H1 (cell line): ENCODE measurements around the gene FBXO11. TPM values are rescaled to one million over a fixed set of nuclear protein-coding genes. Genes with fewer than 3 reads are reported as not detected.

Source experiments
- CTCF ChIA-PET: fragments of 300-600 bp; sonication (Branson Sonifier 250); formaldehyde crosslinking; loops from one replicate; lab custom pipeline; 2021; ENCODE audit not compliant: partially characterized antibody; lab: Charles Lee
- POLR2A ChIA-PET: fragments of 300-600 bp; sonication (Branson Sonifier 250); formaldehyde crosslinking; loops from one replicate; lab custom pipeline; 2021; ENCODE audit warnings: inconsistent platforms; ENCODE audit not compliant: partially characterized antibody; lab: Charles Lee
- DNase-seq, 2 experiments: peaks; one replicate each; pipeline versions ENCODE4 v3.0.0 to v3.0.0-alpha.2; 2010 to 2022; ENCODE audit warnings: low spot score in 2 of 2, low read depth in 1 of 2, mixed read lengths in 1 of 2
- FAIRE-seq: peaks from 2 replicates; lab custom pipeline; 2011; peaks lifted over from hg19 to GRCh38; lab: Jason Lieb, UNC
- H2AFZ ChIP-seq: 2 replicates; pipeline ENCODE4 v1.8.1; 2012; ENCODE audit warnings: low read length, inconsistent platforms
- H2AK5ac ChIP-seq: 2 replicates; pipeline ENCODE4 v1.6.1; 2013; ENCODE audit warnings: low read depth, low read length
- H2BK120ac ChIP-seq: replicated peaks from 2 replicates; pipeline ENCODE3; 2013; ENCODE audit warnings: low read depth, low read length, inconsistent platforms
- H2BK12ac ChIP-seq: 2 replicates; pipeline ENCODE4 v1.6.1; 2013; ENCODE audit warnings: low read depth, low read length
- H2BK15ac ChIP-seq: 2 replicates; pipeline ENCODE4 v1.6.1; 2013; ENCODE audit warnings: low read length
- H2BK20ac ChIP-seq: 2 replicates; pipeline ENCODE4 v1.6.1; 2013; ENCODE audit warnings: low read length
- H2BK5ac ChIP-seq: 2 replicates; pipeline ENCODE4 v1.6.1; 2013; ENCODE audit warnings: low read depth, low read length
- H3K14ac ChIP-seq: 2 replicates; pipeline ENCODE4 v1.6.1; 2013; ENCODE audit warnings: inconsistent platforms; ENCODE audit not compliant: insufficient read length
- H3K18ac ChIP-seq: 2 replicates; pipeline ENCODE4 v1.6.1; 2013; ENCODE audit warnings: low read length; ENCODE audit errors: extremely low read depth
- H3K23ac ChIP-seq: 2 replicates; pipeline ENCODE4 v1.6.1; 2013; ENCODE audit warnings: inconsistent platforms; ENCODE audit not compliant: insufficient read length
- H3K23me2 ChIP-seq: 2 replicates; pipeline ENCODE4 v1.6.1; 2013; ENCODE audit warnings: low read depth, low read length
- H3K27ac ChIP-seq: 2 replicates; pipeline ENCODE4 v1.6.1; 2011; ENCODE audit warnings: low read depth, low read length, inconsistent platforms
- H3K27me3 ChIP-seq, 4 experiments: replicated peaks in 1 of 4; 1 replicate in 1 of 4; 2 replicates in 3 of 4; pipeline versions ENCODE4 v1.6.1 to v1.8.1; 2011 to 2013; ENCODE audit warnings: low read length in 3 of 4, mild to moderate bottlenecking in 3 of 4, inconsistent platforms in 2 of 4, mixed read lengths in 2 of 4, moderate library complexity in 1 of 4; ENCODE audit not compliant: control insufficient read depth in 3 of 4, insufficient read depth in 3 of 4; ENCODE audit errors: extremely low read depth in 1 of 4
- H3K36me3 ChIP-seq, 4 experiments: 2 replicates each; pipeline versions ENCODE4 v1.6.1 to v1.8.1; 2011 to 2013; ENCODE audit warnings: mild to moderate bottlenecking in 4 of 4, low read length in 3 of 4, moderate library complexity in 2 of 4, control low read depth in 1 of 4, inconsistent platforms in 1 of 4; ENCODE audit not compliant: insufficient read depth in 4 of 4, control insufficient read depth in 2 of 4
- H3K4ac ChIP-seq: replicated peaks from 2 replicates; pipeline ENCODE3; 2013; ENCODE audit warnings: low read length, low read depth, mixed read lengths, inconsistent platforms; ENCODE audit not compliant: insufficient read length
- H3K4me1 ChIP-seq, 4 experiments: replicated peaks in 1 of 4; 1 replicate in 1 of 4; 2 replicates in 3 of 4; pipeline versions ENCODE4 v1.6.1 to v1.8.1; 2011 to 2013; ENCODE audit warnings: low read length in 3 of 4, inconsistent platforms in 2 of 4, mixed read lengths in 1 of 4; ENCODE audit not compliant: insufficient read depth in 4 of 4, control insufficient read depth in 3 of 4
- H3K4me2 ChIP-seq, 2 experiments: 2 replicates each; pipeline versions ENCODE4 v1.6.1 to v1.8.1; 2011 to 2013; ENCODE audit warnings: low read depth in 2 of 2, low read length in 2 of 2, control low read depth in 1 of 2, inconsistent platforms in 1 of 2, mild to moderate bottlenecking in 1 of 2; ENCODE audit not compliant: insufficient read depth in 1 of 2
- H3K4me3 ChIP-seq, 4 experiments: fragments of 200-600, 300-600 bp in 1 of 4; sonication (generic), shearing (Covaris generic), sonication (Bioruptor Twin) in 1 of 4; 2 replicates each; pipeline versions ENCODE4 v1.5.1 to v1.8.1; 2011 to 2016; ENCODE audit warnings: low read length in 4 of 4, low read depth in 3 of 4, control low read depth in 2 of 4, inconsistent platforms in 2 of 4, mild to moderate bottlenecking in 2 of 4, mixed read lengths in 1 of 4, moderate library complexity in 1 of 4; ENCODE audit not compliant: insufficient read depth in 2 of 4; ENCODE audit errors: extremely low read depth in 1 of 4
- H3K56ac ChIP-seq: replicated peaks from 2 replicates; pipeline ENCODE3; 2013; ENCODE audit warnings: low read depth, mild to moderate bottlenecking, mixed read lengths, low read length, inconsistent platforms; ENCODE audit not compliant: insufficient read length
- H3K79me1 ChIP-seq: 2 replicates; pipeline ENCODE4 v1.6.1; 2013; ENCODE audit warnings: low read depth, low read length, control low read depth
- H3K79me2 ChIP-seq, 2 experiments: 2 replicates each; pipeline versions ENCODE4 v1.6.1 to v1.8.1; 2012 to 2013; ENCODE audit warnings: low read length in 2 of 2, mild to moderate bottlenecking in 2 of 2, inconsistent platforms in 1 of 2; ENCODE audit not compliant: insufficient read depth in 2 of 2, control insufficient read depth in 1 of 2
- H3K9ac ChIP-seq, 4 experiments: replicated peaks in 1 of 4; 1 replicate in 1 of 4; 2 replicates in 3 of 4; pipeline versions ENCODE4 v1.6.1 to v1.8.1; 2011 to 2013; ENCODE audit warnings: low read depth in 3 of 4, low read length in 3 of 4, control low read depth in 2 of 4, mild to moderate bottlenecking in 2 of 4, moderate library complexity in 2 of 4, inconsistent platforms in 1 of 4; ENCODE audit errors: extremely low read depth in 1 of 4
- H3K9me3 ChIP-seq, 2 experiments: 2 replicates each; pipeline versions ENCODE4 v1.6.1 to v1.8.1; 2012 to 2013; ENCODE audit warnings: mild to moderate bottlenecking in 2 of 2, moderate library complexity in 2 of 2, control low read depth in 1 of 2, inconsistent platforms in 1 of 2, low read depth in 1 of 2, low read length in 1 of 2, mixed read lengths in 1 of 2; ENCODE audit not compliant: insufficient read depth in 2 of 2
- H4K20me1 ChIP-seq, 2 experiments: replicated peaks in 1 of 2; 2 replicates each; pipeline versions ENCODE3 to v1.8.1; 2011 to 2013; ENCODE audit warnings: inconsistent platforms in 2 of 2, low read length in 2 of 2, mild to moderate bottlenecking in 1 of 2; ENCODE audit not compliant: insufficient read depth in 2 of 2, control insufficient read depth in 1 of 2
- H4K5ac ChIP-seq: 2 replicates; pipeline ENCODE4 v1.6.1; 2013; ENCODE audit warnings: low read length, low read depth, mixed read lengths, inconsistent platforms; ENCODE audit not compliant: insufficient read length
- H4K8ac ChIP-seq: 2 replicates; pipeline ENCODE4 v1.8.0; 2013; ENCODE audit warnings: mild to moderate bottlenecking, moderate library complexity, low read length, inconsistent platforms; ENCODE audit not compliant: insufficient read depth; ENCODE audit errors: extremely low read depth
- H4K91ac ChIP-seq: replicated peaks from 2 replicates; pipeline ENCODE3; 2013; ENCODE audit warnings: low read length, mixed read lengths, inconsistent platforms; ENCODE audit not compliant: insufficient read length
- CHD1 ChIP-seq: IDR thresholded peaks from 2 replicates; pipeline ENCODE4 v1.6.1; 2012; ENCODE audit warnings: low read depth, low read length, improper control_type of control experiment
- EGR1 ChIP-seq: IDR thresholded peaks from 2 replicates; pipeline ENCODE4 v1.6.1; 2011; ENCODE audit warnings: low read depth, low read length, borderline replicate concordance
- WGBS, 2 experiments: shearing (Covaris generic) in 1 of 2; methylation state at CpG; one replicate each; pipeline versions ENCODE4 v1.1.6 to v1.1.7; 2013 to 2015; ENCODE audit warnings: low lambda C conversion rate in 2 of 2, mixed read lengths in 2 of 2, inconsistent platforms in 1 of 2, low coverage in 1 of 2, missing lambda C conversion rate in 1 of 2; ENCODE audit not compliant: insufficient replicate concordance in 2 of 2, insufficient coverage in 1 of 2, insufficient read length in 1 of 2; ENCODE audit errors: extremely low coverage in 1 of 2, missing lambda C conversion rate in 1 of 2; 5-methylcytosine and 5-hydroxymethylcytosine counted together
- polyA plus RNA-seq, 7 experiments: library from polyadenylated mRNA; depleted of rRNA in 3 of 7; stranded (reverse) in 5 of 7; unstranded in 2 of 7; fragments of >200 nt in 5 of 7; fragments of 200-250 nt in 2 of 7; gene quantifications; 1 replicate in 5 of 7; 2 replicates in 1 of 7; 4 replicates in 1 of 7; pipeline versions ENCODE4 v1.2.1 to v1.2.3, GENCODE V29; 2011 to 2013; ENCODE audit warnings: missing spikeins in 2 of 7, mixed read lengths in 2 of 7
- total RNA-seq: library from RNA; stranded (reverse); fragmentation: NEBNext Ultra II Directional; extraction: Animal tissue kit (Norgen Biotek cat#: 25700); gene quantifications from 2 replicates; pipeline ENCODE4 v1.2.1, GENCODE V29; 2021

The FBXO11 gene
- total and polyA plus RNA-seq, 2 of the 8 experiments (the other 6 are each of a cell fraction or from before 2014, with no cell fraction given) = 21.7 to 57.3 TPM

DNA sequence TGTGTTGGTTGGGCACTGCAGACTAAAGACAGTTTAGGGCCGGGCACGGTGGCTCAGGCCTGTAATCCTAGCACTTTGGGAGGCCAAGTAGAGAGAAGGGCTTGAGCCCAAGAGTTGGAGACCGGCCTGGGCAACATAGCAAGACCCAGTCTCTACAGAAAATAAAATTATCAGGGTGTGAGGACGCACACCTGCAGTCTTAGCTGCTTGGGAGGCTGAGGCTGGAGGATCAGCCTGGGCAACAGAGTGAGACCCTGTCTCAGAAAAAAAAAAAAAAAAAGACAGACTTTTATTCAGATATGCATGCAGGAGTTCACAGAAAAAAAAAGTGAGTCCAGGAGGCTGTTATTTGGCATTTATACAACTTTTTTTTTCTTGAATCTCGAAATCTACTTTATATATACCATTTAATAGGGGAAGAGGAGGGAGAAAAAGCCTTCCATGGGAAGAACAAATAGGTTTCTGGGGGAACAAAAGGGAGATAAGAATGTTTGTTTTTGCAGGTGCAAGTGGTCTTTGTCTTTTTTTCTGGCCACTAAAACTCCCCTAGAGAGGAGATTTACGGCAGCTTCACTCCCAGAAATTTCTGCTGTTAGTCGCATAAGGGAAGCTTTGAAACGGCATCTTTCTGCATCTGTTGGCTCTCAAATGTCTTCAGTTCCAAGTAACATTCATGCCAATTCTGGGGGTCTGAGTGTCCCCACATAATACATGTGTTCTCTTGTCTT, 127.4 kb downstream of the FBXO11 start:
- Histone ChIP-seq H3K27ac (no peak overlapping the region), H2BK120ac (no peak overlapping the region), H2BK20ac (no peak overlapping the region), H3K56ac (no peak overlapping the region), H3K27me3 (no peaks in the 10 kb centered on the region), H4K5ac (no peak overlapping the region), H2BK15ac (no peak overlapping the region), H3K9me3 (no peaks in the 10 kb centered on the region), H4K8ac (no peak overlapping the region), H3K79me2 (no peaks in the 10 kb centered on the region), H4K20me1 (peaks cover 0 to 4% of the 10 kb centered on the region in 2 experiments), H3K9ac (no peak overlapping the region), H2BK12ac (no peak overlapping the region), H2AK5ac (no peak overlapping the region), H3K4me3 (no peak overlapping the region), H2AFZ (no peak overlapping the region), H3K23me2 (peaks cover 4% of the 10 kb centered on the region), H3K14ac (no peak overlapping the region), H3K4me2 (no peak overlapping the region), H3K23ac (no peak overlapping the region), H3K4ac (no peak overlapping the region), H3K79me1 (no peaks in the 10 kb centered on the region), H2BK5ac (no peak overlapping the region), H3K18ac (no peak overlapping the region), H4K91ac (no peak overlapping the region), H3K4me1 (peaks cover 0 to 7% (median 2%) of the 10 kb centered on the region in 4 experiments; a peak in 1 of 7 replicates), H3K36me3 (no peaks in the 10 kb centered on the region)
- 81% methylated on average over 8 of the region's 8 CpGs; no CpG with 5 or more reads in 1 of the 2 experiments for WGBS, 2 experiments
- no peak for DNase-seq
- FAIRE-seq = no peak
- CTCF ChIA-PET = interaction anchor here (1.2 kb wide), 1 partner anchor 11 kb away, joined by 4 read pairs; no protein-coding TSS in a partner anchor
- POLR2A ChIA-PET = no interaction called here
- TF ChIP-seq CHD1 = no peak
- TF ChIP-seq EGR1 = no peak
